NCI-H82 (cell line): ENCODE data around the gene PLXND1.
"Not testable (repeated sequence)": the region's sequence is repeated elsewhere in the genome, so short reads cannot be mapped to it uniquely, and the experiment has no call there.

Experiments used
- DNase-seq: peaks from one replicate; lab custom pipeline; 2025; lab: John Stamatoyannopoulos, UW

Gene PLXND1

DNA sequence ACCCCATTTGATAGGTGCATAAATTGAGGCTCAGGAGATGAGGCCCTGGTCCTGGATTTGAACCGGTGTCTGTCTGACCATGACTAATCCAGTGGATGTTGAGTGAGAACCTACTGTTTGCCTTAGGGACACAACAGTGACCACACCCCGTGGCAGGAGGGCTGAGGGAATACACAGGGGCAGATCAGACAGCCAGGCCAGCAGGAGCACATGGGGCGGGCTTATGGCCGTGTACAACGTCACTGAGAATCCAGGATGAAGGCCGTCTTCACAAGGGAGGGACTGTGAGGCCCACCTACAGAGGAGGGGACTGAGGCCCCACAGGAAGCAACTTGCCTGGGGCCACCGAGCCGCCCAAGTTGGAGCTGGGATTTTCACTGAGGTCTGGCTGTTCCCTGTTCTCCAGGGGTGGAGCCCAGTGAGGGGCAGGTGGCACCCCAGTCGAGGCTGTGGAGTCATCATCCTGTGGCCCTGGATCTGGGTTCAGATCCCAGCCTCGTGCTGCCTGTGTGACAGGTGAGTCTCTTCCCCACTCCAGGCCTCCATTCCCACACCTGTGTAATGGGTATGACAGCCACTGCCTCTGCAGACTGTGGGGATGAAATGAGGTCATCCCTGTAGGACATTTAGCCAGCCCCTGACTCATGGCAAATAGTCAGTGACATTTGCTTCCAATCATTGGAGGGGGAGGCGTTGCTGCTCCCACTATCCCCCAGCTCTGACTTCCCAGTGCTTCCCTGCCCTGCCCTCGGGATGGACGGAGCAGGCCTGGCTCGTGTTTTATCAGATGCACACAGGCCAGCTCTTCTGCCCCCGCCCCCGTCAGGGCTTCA lies 6.3 kb upstream of the PLXND1 start:
- no peak for DNase-seq

DNA sequence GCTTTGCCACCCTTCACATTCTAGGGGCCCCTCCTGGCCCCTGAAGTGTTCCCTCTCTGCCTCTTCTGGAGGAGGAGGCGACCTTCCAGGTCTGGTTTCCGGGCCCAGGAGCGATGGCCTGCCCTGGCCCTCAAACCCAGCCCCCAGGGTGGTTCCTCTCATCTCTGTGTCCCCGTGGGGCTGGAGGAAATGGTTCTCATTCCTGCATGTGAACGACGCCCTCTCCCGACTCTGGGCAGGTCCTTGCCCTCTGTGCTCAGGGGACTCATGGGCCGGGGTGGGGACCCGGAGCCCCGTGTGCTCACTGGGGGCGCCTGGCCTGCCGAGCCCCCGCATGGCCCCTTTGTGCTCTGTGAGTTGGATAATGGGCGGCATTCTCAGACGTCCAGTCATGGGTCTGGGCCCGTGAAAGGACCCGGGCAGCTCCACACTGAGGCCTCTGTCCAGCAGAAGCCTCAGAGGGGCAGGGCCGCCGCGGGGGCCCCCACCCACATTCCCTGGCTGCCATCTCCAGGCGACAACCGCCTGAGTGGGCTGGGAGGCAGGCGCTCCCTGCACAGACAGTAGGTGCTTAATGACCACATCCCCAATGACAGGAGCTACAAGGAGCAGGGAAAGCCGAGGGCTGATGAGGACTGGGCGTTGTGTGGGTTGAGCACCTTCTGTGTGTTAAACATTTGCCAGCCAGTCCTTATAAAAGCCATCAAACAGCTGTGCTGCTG lies 5.5 kb upstream of the PLXND1 start:
- DNase-seq, result no peak

DNA sequence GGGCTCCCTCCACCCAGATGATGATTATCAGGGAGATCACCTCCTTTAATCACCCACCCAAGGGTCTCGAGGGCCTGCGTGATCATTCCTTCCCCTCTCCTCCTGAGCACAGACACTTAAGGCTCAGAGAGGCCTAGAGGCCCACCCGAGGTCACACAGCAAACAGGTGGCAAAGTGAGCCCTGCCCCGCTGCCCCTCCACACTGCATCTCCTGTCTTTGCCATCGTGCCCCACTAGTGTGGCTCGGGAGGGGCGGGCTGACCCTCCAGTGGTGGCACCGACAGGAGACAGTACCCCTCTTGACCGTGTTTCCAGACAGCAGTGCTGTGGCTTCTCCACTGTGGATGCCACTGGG lies 4.9 kb upstream of the PLXND1 start:
- DNase-seq, result no peak

DNA sequence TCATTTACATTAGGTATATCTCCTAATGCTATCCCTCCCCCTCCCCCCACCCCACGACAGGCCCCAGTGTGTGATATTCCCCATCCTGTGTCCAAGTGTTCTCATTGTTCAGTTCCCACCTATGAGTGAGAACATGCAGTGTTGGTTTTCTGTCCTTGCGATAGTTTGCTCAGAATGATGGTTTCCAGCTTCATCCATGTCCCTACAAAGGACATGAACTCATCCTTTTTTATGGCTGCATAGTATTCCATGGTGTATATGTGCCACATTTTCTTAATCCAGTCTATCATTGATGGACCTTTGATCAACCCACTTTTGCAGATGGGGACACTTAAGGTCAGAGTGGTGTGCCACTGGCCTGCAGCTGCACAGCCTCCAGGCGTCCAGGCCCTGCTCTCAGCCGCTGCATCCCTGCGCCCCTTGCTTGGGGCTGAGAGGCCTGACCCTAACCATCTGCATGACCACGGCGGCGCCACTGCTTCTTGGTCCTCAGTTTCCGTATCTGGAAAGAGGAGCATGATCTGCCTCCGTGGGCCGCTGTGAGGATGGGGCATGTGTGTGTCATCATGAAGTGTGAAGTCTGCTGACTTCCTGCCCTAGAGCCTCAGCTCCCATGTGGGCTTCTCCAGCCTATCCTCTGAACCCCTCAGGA lies 4.4 kb upstream of the PLXND1 start:
- DNase-seq, result not testable (repeated sequence)

DNA sequence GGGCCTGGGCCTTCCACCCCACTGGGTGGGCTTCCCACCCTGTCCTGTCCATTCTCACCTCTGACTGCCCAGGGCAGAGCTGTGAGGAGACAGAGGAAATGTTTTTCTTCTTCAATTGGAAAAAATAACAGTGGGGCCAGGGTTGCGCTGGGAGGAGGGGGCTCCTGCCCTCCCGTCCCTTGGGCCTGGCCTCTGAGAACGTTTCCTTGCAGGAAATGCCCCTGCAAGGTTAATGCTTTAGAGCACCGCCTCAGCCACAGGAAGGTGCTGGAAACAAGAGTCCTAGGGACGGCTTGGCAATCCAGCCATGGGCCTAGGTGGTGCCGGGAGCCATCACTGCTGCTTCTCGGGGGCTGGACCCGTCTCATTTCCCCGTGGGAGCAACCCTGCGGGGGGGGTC lies 3.8 kb upstream of the PLXND1 start:
- no peak for DNase-seq

DNA sequence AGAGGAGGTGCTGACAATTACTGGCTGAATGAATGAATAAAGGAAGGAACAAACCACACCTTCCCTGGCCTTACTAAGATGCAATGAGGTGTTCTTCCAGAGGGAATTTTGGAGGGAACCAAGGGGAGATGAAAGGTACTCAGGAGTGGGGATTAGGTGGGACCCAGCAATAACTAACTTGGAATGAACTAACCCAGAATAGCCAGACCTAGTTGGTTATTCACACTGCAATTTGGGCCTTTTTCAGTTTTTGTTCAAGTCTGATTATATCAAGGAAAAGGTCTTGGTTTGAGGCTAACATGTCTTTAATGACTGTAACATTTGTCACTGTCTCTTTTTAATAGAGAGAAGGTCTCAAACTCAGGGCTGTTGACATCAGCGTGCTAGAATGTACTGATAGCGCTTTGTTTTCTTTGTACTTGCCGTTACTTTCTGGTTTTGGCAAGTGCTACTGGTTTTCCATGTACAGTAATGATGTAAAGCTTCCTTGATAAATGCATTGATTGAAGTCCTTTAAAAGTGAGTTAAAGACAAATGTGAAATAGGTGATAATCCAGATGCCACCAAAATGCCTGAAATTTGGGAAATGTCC lies 3.2 kb upstream of the PLXND1 start:
- no peak for DNase-seq

DNA sequence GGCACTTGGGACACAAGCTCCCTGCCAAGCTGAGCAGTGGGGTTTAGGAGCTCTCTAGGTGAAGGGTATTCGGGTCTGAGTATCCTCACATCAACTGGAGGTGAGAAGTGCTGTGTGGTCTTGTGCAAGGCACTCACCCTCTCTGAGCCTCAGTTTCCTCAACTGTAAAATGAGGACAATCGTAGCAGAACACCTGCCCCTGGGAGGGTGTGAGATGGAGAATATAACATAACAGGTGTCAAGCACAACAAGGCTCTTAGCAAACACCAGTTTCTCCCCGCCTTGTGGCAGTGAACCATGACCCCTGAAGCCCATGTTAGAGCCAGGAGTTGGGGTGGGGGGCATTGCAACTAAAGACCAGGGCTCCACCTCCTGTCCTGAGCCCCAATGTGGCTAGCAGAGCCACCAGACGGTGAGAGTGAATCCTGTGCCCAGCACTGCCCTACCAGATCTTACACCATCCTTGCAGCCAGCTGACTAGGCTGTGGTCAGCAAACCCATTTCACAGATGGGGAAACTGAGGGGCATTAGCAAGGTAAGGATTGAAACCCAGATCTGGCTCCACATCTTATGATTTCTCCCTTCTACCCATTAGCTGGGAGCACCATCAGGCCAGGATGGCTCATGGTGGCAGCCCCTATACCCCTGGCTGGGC lies 2.6 kb upstream of the PLXND1 start:
- no peak for DNase-seq

DNA sequence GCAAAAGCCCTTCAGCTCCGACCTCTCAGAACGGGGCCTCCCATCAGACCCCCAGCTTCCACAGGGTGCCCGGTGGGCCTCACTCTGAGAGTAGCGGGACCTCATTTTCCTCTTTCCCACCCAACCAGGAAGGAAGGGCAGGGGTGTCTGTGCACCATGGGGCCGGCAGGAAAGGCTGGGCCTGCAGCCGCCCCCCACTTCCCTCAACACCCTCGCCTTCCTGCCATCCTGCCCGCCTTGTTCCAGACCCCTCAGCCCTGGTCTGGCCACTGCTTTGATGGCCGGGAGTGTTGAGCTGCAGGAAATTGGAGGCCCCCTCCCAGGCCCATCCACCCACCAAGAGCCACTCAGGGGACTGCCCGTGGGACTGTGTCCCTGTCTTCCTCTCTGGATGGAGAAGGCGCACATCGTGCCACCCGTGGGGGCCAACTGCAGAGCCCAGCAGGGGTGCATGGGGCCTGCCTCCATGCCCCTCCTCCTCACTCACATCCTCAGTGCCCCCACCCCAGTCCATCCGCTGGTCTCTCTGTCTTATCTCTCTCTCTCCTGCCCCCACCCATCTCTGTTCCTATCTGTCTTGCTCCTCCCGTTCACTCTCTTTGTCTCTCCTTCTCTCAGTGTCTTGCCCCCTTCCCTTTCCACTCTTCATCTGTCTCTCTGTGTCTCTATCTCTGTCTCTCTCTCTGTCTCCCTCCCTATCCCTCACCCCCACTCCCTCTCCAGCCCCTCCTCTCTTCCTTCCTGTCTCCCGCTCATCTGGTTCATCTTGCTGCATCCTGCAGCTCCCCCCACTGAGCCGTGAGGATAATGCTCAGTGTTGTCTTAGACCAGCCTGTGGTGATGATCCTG lies 1.8 kb upstream of the PLXND1 start:
- peak; percentile 88 for DNase-seq

DNA sequence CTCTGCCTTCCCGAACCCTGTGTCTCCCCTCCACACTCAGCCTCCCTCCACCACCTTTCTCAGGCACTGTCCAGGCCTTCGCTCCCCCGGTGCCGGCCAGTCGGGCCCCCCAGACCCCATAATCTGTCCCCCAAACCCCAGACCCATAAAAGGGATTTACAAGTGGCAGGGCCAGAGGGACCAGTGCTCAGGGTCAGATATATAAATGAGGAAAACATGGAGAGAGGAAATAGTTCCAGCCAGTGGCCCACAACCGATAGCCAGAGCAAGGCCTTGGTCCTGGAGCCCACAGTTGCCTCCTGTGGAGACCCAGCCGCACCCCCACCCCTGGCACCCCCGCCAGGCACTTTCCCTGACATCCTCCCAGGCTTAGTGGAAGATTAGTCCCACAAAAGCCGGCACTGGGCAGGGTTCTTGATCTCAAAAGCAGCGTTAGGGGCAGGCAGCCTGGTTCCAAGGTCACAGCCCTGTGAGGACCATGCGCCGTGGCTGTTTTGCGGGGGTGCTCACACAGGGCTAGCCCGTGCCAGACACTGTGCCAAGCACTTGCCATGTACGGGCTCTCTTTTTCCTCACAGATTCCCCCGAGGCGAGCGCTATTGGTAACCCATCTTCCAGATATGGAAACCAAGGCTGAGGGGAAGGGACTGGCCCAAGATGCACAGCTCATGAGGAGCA lies 1.1 kb upstream of the PLXND1 start:
- peak; percentile 68 for DNase-seq

DNA sequence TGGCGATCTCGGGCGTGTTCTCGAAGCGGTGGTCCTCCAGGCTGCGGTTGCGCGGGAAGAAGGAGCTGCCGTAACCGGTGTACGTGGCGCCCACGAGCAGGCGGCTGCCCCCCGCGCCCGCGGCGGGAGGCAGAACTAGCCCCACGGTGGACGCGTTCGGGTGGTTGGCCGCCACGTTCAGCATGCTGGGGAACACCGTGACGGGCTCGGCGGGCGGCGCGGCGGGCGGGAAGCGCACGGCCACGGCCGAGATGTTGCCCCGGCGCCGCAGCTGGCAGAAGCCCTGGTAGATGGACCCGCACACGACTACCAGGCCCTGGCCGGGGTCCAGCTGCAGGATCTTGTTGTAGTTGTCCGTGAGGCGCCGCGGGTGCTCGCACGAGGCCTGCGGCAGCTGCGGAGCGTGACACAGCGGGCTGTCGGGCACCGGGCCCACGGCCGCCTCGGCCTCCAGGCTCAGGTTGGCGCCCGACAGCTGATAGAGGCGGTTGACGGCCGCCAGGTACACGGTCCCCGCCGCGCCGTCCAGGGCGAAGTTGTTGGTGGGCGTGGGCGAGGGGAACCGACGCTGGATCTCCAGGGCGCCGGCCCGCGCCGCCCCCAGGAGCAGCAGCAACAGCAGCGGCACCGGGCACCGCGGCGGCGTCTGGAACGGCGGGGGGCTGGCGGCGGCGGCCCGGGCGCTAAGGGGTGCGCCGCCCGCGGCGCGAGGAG lies 397 bp downstream of the PLXND1 start:
- DNase-seq, result peak; percentile 71

DNA sequence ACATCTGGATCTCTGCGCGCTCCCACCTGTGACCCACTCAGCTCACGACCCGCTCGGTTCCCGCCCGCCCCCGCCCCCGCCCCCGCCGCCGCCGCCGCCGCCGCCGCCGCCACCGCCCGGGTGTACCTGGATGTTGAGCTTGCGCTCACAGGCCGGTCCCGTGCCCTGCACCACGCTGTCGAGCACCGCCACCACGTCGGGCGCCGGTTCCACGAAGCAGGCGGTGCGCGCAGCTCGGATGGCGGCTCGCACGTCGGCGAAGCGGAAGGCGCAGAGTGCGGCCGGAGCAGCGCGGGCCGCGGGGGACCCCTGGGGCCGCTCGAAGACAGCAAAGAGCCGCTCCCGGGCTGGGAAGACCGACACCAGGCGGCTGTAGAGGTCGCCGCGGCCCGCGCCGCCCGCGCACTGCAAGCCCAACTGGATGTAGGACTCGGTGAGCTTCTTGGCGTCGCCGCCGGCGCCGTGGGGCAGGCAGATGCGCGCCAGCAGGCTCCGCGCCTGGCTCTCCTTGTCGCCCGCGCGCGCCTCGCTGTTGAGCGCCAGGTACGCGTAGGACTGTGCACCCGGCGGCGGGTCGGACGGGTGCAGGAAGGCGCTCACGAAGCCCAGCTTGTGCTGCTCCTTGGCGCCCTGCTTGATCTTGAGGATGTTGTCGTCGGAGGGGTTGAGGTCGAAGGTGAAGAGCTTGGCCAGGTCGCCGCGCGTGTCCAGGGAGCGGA lies 1.1 kb downstream of the PLXND1 start:
- DNase-seq, result peak; percentile 81

DNA sequence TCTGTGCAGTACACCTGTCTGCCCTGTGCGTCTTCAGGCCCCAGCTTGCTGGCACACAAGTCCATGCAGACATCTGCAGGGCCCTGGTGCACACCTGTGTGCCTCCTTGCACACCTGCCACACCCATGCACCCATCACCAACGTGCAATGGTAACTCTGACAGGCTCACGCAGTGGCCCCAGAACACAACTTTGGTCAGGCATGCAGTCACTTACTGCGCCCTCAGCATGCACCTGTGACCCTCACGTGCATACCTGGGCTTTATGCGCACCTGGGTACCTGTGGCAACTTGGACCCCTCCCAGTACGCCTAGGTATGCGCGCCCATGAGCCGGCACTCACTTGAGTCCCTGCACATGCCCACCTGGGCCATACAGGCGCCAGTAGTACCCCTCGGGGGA lies 1.7 kb downstream of the PLXND1 start:
- DNase-seq, result no peak

DNA sequence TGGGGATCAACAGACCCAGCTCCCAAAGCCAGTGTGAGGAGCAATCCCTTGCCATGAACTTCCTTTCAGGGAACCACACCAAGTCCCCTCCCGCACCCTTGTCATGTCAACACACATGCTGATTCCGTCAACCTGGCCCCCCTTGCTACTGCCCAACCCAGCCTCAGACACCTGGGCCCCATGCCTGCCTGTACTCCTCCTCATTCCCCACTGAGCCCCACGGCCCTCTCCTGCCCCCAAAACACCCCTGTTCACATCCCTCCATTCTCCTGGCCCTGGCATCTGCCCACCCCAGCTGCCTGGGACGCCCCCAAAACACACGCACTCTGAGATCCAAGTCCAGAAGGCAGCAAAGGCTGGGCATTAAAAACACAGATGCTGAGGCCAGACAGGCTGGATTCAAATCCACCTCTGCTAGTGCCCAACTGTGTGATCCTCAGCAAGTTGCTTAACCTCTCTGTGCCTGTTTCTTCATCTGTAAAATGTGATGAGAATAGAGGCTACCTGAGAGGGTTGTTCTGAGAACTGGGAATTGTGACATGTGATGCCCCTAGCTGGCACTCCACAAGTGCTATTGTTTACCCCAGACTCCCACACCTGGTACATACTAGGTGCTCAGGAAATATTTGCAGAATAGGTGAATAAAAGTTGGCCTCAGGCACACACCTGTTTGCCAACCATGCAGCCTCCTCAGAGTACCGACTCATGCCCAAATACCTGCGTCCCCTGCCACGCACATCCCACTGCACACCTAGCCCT lies 2.3 kb downstream of the PLXND1 start:
- no peak for DNase-seq

DNA sequence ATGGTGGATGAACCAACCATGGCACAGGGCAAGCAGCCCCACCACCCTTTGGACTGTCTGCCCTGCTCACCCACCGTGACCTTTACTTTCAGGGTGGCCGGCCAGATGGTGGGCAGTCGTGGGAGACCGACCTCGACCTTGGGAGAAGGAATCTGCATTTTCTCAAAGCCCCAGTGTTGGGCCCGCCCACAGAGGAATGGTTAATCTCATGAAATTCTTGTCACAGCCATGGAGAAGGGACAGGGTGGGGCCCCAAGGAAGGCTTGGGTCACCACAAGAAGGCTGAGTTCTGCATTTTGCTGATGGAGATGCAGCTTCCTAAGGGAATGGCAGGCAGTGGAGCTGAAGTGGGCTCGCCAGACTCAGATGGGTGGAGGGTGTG lies 2.9 kb downstream of the PLXND1 start:
- peak; percentile 41 for DNase-seq

DNA sequence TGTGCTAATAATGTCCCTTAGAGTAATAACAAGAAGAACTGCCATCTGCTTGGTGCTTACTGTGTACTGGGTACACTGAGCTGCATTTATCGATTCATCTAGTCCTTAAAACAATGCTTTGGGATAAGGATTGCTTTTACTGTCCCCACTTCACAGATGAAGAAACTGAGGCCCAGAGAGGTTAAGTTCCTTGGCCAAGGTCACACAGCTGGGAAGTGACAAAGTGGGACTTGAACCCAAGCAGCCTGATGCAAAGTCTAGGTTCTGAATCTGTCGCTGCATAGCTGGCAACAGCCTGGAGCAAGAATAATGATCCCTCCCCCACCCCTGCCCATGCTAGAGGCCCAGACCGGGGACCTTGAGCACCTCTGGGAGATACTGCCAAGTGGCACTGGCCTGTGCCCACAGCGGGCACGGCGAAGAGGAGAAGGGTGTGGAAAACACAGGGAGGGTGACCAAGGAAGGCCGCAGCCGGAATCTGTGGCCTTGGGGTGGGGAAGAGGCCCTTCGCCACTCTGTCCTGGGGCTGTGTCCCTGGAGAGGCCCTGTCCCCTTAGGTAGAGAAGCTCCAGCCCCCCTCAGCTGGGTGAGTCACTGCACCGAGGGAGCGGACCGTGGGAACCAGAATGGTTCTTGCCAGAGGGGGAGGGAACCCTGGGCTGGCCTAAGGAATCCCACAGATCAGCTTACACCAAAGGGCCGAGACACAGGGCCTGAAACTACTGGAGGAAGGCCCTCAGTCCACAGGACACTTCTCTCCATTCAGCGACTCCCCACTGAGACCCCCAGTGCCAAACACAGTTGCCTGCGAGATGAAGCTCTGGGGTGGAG lies 3.5 kb downstream of the PLXND1 start:
- peak; percentile 34 for DNase-seq

DNA sequence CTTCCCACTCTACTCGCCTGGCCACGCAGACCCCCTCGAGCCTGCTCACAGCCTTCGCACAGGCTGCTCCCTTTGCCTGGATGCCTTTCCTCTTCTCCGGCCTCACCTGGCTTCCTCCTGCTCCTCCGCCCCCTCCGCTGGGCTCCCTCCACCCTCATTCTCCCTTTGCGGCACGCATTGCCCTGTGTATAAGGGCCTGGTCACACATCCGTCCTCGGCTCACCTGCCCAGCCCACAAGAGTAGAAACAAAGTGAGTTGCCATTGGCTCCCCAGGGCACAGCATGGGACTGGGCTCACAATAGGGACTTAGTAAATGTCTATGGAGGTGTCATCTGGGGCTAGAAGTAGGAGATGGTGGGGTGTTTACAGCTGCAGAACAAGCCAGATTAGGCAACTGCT lies 4.2 kb downstream of the PLXND1 start:
- no peak for DNase-seq

DNA sequence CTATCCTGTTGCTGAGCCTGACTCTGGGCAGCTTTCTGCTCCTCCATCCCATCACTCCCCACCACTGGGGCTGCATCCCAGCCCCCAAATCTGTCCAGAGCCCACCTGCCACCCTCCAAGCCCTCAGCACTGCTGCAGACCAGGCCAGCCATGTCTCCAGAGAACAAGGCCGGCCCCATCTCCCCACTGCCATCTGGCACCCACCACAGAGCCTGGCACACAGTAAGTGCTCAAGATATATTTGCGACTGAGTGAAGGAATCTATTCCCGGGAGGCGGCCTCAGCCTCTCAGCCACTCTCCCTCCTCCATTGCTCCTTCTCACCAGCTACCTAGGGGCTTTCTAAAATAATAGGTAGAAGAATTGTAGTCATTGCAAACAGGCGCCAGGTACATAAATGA lies 4.8 kb downstream of the PLXND1 start:
- DNase-seq, result no peak

DNA sequence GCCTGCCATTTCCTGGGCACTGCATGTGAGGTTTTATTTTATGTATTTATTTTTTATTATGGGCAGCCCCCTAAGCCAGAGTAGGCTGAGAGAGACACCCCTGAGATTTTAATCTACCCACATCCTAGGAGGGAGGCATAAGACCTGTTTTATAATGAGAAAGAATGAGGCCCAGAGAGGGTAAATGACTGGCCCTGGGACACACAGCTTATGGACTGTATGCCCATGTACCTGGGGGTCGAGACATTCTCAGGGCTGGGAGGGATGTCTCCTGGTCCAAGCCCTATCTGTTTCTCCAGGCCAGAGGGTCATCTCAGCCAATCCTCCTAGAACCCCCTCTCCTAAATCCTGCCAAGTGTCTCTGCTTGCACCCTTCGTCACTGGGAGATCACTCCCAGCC lies 6.1 kb downstream of the PLXND1 start:
- no peak for DNase-seq
